SK-N-MC (cell line): ENCODE data around the gene SHISA9.

Experiments used
- DNase-seq: peaks from one replicate; pipeline ENCODE4 v3.0.0-alpha.2; 2011; ENCODE audit warnings: low read depth, low spot score
- H3K27ac ChIP-seq: fragments of 200-600 bp; sonication (generic); 2 replicates; pipeline ENCODE4 v1.5.1; 2016; ENCODE audit warnings: mixed run types
- H3K36me3 ChIP-seq: fragments of 200-600 bp; sonication (generic); 2 replicates; pipeline ENCODE4 v1.6.1; 2017; ENCODE audit warnings: antibody characterized with exemption, low read length, mixed read lengths; ENCODE audit not compliant: insufficient read depth
- H3K4me3 ChIP-seq: fragments of 200-600 bp; sonication (generic); 2 replicates; pipeline ENCODE4 v1.5.1; 2016
- H3K9ac ChIP-seq: fragments of 200-600 bp; sonication (generic); 2 replicates; pipeline ENCODE4 v1.8.0; 2017; ENCODE audit warnings: mixed run types, mixed read lengths; ENCODE audit not compliant: insufficient read length
- H3K9me3 ChIP-seq: fragments of 200-600 bp; sonication (generic); 2 replicates; pipeline ENCODE4 v1.6.1; 2017; ENCODE audit warnings: low read depth, mild to moderate bottlenecking, antibody characterized with exemption, low read length, moderate library complexity, mixed read lengths
- EZH2 ChIP-seq: fragments of 200-600 bp; sonication (generic); IDR thresholded peaks from one replicate; pipeline ENCODE4 v1.6.1; 2017; ENCODE audit warnings: antibody characterized with exemption
- FOXP2 ChIP-seq: optimal IDR thresholded peaks from 2 replicates; pipeline ENCODE3; 2011; ENCODE audit warnings: mild to moderate bottlenecking, moderate library complexity; ENCODE audit not compliant: insufficient read depth; ENCODE audit errors: extremely low read length, control extremely low read depth
- POLR2AphosphoS5 ChIP-seq: IDR thresholded peaks from 2 replicates; pipeline ENCODE4 v1.6.1; 2012; ENCODE audit warnings: mild to moderate bottlenecking, low read depth, low read length, borderline replicate concordance

Gene SHISA9

DNA sequence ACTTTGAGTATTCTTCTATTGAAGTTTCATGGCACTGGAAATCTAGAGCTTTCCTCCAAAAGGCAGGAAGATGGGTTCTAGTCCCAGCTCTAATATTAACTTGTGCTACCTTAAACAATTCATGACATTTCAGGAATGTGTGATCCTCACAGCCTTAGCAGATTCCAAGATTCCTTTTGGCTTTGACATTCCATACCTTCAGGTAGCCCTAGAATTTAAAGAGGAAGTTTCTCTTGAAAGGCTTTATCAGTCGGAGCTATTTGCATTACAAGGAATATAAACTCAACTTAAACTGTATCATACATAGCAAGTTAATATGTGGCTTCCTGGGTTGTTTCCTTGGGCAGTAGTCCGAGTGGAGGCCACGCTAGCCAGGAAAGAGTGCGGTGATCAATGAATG is 330.0 kb downstream of the SHISA9 start:
- Histone ChIP-seq H3K9ac (no peak overlapping the region), H3K4me3 (no peak overlapping the region), H3K27ac (no peak overlapping the region), H3K9me3 (no peaks in the 10 kb centered on the region), H3K36me3 (no peaks in the 10 kb centered on the region)
- no peak for DNase-seq
- TF ChIP-seq EZH2 (no peak), FOXP2 (no peak), POLR2AphosphoS5 (no peak)

DNA sequence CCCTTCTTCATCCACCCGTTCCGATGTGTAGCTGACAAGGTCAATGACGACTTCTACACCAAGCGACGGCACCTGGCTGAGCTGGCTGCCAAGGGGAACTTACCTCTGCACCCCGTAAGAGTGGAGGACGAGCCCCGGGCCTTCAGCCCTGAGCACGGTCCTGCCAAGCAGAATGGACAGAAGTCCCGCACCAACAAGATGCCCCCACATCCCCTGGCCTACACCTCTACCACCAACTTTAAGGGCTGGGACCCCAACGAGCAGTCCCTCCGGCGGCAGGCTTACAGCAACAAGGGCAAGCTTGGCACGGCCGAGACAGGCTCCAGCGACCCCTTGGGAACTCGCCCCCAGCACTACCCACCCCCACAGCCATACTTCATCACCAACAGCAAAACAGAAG is 333.6 kb downstream of the SHISA9 start:
- no peak for TF ChIP-seq POLR2AphosphoS5
- no peak for TF ChIP-seq FOXP2
- no peak for TF ChIP-seq EZH2
- Histone ChIP-seq H3K4me3 (no peak overlapping the region), H3K27ac (no peak overlapping the region), H3K36me3 (no peaks in the 10 kb centered on the region), H3K9ac (no peak overlapping the region), H3K9me3 (no peaks in the 10 kb centered on the region)
- no peak for DNase-seq

GRCh38 chr16:13236308-13236707 is 334.9 kb downstream of the SHISA9 start:
- no peak for DNase-seq
- Histone ChIP-seq H3K36me3 (no peaks in the 10 kb centered on the region), H3K4me3 (no peak overlapping the region), H3K27ac (no peak overlapping the region), H3K9me3 (no peaks in the 10 kb centered on the region), H3K9ac (no peak overlapping the region)
- TF ChIP-seq EZH2 (no peak), FOXP2 (no peak), POLR2AphosphoS5 (no peak)

DNA sequence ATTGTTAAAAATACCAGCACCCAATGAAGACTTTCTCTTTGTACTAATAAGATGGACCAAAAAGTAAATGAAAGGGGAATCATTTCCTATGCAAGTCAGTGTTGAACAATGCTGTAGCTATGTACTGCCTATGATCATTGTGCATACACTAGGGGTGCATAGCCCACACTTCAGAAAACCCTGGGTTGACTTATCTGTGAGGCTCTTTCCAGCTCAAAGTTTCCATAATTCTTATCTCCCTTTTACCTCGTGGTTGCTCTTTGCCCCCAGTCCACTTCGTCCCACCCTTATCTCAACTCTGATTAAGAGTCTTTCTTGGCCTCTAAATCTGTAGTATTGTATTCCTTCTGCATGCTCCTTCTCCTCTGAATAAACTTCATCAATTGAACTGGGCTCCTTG is 336.8 kb downstream of the SHISA9 start:
- DNase-seq: no peak
- Histone ChIP-seq H3K4me3 (no peak overlapping the region), H3K9ac (no peak overlapping the region), H3K27ac (no peak overlapping the region), H3K36me3 (no peaks in the 10 kb centered on the region), H3K9me3 (no peaks in the 10 kb centered on the region)
- TF ChIP-seq EZH2 (no peak), POLR2AphosphoS5 (no peak), FOXP2 (no peak)

GRCh38 chr16:13242201-13242600 is 340.8 kb downstream of the SHISA9 start:
- Histone ChIP-seq H3K9me3 (no peaks in the 10 kb centered on the region), H3K9ac (no peak overlapping the region), H3K27ac (no peak overlapping the region), H3K4me3 (no peak overlapping the region), H3K36me3 (no peaks in the 10 kb centered on the region)
- no peak for TF ChIP-seq POLR2AphosphoS5
- no peak for TF ChIP-seq FOXP2
- TF ChIP-seq EZH2: no peak
- DNase-seq: no peak

- Histone ChIP-seq H3K9me3 (no peaks in the 10 kb centered on the region), H3K9ac (no peak overlapping the region), H3K4me3 (no peak overlapping the region), H3K27ac (no peak overlapping the region), H3K36me3 (no peaks in the 10 kb centered on the region)
- DNase-seq: no peak
- TF ChIP-seq FOXP2 (no peak), POLR2AphosphoS5 (no peak), EZH2 (no peak)
These were observed 343.4 kb downstream of the SHISA9 start for GRCh38 chr16:13244770-13245169.

GRCh38 chr16:13245713-13246377 is 344.4 kb downstream of the SHISA9 start:
- Histone ChIP-seq H3K9me3 (no peaks in the 10 kb centered on the region), H3K27ac (no peak overlapping the region), H3K9ac (no peak overlapping the region), H3K36me3 (no peaks in the 10 kb centered on the region), H3K4me3 (no peak overlapping the region)
- DNase-seq: no peak
- no peak for TF ChIP-seq EZH2
- no peak for TF ChIP-seq POLR2AphosphoS5
- no peak for TF ChIP-seq FOXP2

GRCh38 chr16:13254998-13255614 is 353.7 kb downstream of the SHISA9 start:
- no peak for DNase-seq
- no peaks in the 10 kb centered on the region for H3K36me3 ChIP-seq
- no peak overlapping the region for H3K4me3 ChIP-seq
- TF ChIP-seq FOXP2 (no peak), EZH2 (no peak), POLR2AphosphoS5 (no peak)
- H3K9ac ChIP-seq: no peak overlapping the region
- H3K9me3 ChIP-seq: peaks cover 4% of the 10 kb centered on the region; the same call in 1 of the 2 replicates
- H3K27ac ChIP-seq: no peak overlapping the region

DNA sequence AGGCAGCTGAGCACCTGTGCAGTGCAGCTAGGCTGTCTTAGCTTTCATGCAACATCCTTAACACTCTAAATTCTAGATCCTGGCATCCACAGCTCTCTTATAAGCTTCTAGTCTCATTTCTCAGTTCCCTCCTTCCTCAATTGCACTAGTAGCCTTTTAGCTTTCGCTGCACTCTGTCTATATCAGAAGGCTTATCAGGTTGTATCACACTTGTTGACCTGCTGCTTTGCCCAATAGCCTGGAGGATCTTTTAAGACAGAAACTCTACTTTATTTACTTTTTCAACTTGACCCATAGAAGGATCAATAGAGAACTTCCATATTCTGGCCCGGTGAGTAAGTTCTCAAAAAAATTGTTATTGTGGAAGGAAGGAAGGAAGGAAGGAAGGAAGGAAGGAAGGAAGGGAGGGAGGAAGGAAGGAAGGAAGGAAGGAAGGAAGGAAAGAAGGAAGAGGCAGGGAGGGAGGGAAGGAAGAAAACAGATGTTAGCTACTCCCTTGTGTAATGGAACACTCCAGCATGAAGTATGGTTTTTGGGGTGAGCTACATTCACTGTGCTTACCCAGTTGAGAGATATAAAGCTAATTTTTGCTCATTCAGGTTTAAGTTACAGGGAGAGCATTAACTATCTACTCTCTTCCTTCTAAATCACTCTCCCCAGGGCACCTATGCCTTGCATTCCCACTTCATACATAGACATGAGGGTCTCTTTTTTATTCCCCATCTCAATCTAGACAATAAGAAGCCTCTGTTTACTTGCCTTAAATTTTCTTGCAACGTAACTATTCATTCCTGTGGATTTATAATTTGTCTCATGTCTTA is 361.1 kb downstream of the SHISA9 start:
- no peak for TF ChIP-seq FOXP2
- TF ChIP-seq EZH2: no peak
- no peak; the same call in 1 of the 2 replicates for TF ChIP-seq POLR2AphosphoS5
- Histone ChIP-seq H3K27ac (peak overlapping the region; percentile 99), H3K36me3 (no peaks in the 10 kb centered on the region), H3K9ac (peak overlapping the region; percentile 65), H3K9me3 (peaks cover 4% of the 10 kb centered on the region; the same call in 1 of the 2 replicates), H3K4me3 (peak overlapping the region; percentile 44)
- peak; percentile 93 for DNase-seq
